Epithelial cell of umbilical artery (primary cell): ENCODE data around the gene PRPH2. TPM values are rescaled to one million over a fixed set of nuclear protein-coding genes. Genes with fewer than 3 reads are reported as not detected.

Experiments used
- total RNA-seq: library from RNA; depleted of rRNA; stranded (reverse); fragments of >200 nt; gene quantifications from 2 replicates; pipeline ENCODE4 v1.2.3, GENCODE V29; 2014

Gene PRPH2, protein sequence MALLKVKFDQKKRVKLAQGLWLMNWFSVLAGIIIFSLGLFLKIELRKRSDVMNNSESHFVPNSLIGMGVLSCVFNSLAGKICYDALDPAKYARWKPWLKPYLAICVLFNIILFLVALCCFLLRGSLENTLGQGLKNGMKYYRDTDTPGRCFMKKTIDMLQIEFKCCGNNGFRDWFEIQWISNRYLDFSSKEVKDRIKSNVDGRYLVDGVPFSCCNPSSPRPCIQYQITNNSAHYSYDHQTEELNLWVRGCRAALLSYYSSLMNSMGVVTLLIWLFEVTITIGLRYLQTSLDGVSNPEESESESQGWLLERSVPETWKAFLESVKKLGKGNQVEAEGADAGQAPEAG
- under 0.01 and 0.30 TPM in 2 replicates for total RNA-seq

DNA sequence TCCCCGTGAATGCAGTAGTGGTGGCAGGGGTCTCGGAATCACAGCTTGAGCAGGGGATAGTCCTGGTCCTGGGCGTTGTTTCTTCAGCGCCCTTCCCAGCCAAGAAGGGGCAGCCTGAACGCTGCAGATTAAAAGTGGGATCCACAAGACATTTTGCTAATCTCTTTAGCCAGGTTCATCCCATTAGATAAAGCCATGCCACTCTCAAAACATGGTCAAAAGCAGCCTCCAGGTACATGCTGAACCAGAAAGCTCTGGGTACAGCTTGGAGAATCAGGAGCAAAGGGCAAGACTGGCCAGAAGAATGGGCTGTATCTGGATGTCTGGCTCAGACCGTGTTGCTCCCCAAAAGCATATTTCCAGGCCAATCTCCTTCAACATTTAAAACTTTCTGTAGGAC lies at the start of gene PRPH2:
PRPH2 (minus strand) TSS at position 101 of the 400 bp plus-strand sequence. CDS start 263 bp downstream, outside the sequence.

GRCh38 chr6:42745640-42746462 lies 23.5 kb upstream of the PRPH2 start, which contains the start of gene TBCC:
Gene TBCC (minus strand): TSS chr6:42746103. CDS start chr6:42746073, 30 bp downstream.

Other genes starting within 250 kb of the PRPH2 start
- 19.5 and 26.3 TPM in 2 replicates for gene UBR2, start 158.6 kb downstream of the PRPH2 start, total RNA-seq
- 42.1 and 45.8 TPM in 2 replicates for gene TBCC, start 23.5 kb upstream of the PRPH2 start, total RNA-seq
- 1.5 and 2.3 TPM in 2 replicates for gene BICRAL, start 59.5 kb upstream of the PRPH2 start, total RNA-seq
- 175 and 204 TPM in 2 replicates for gene RPL7L1, start 157.0 kb upstream of the PRPH2 start, total RNA-seq
- gene PTCRA, start 193.5 kb upstream of the PRPH2 start, total RNA-seq: not detected in 2 replicates
- 25.7 and 52.1 TPM in 2 replicates for gene CNPY3, start 206.9 kb upstream of the PRPH2 start, total RNA-seq
- gene GNMT, start 238.2 kb upstream of the PRPH2 start, total RNA-seq: not detected in 2 replicates